Adipocyte (in vitro differentiated cells): ENCODE measurements around the gene HIRIP3.

Experiments used
- DNase-seq: peaks from one replicate; pipeline ENCODE4 v3.0.0-alpha.2; 2015; ENCODE audit warnings: low read depth
- H3K27me3 ChIP-seq: replicated peaks from 2 replicates; pipeline ENCODE4 v1.7.0; 2013; ENCODE audit warnings: mild to moderate bottlenecking, low read length, moderate library complexity; ENCODE audit not compliant: control insufficient read depth, insufficient read depth
- H3K36me3 ChIP-seq: 2 replicates; pipeline ENCODE4 v1.7.0; 2013; ENCODE audit warnings: low read length, mild to moderate bottlenecking, moderate library complexity; ENCODE audit not compliant: control insufficient read depth, insufficient read depth, severe bottlenecking
- H3K4me1 ChIP-seq: 2 replicates; pipeline ENCODE4 v1.7.0; 2013; ENCODE audit warnings: mild to moderate bottlenecking, low read length, moderate library complexity; ENCODE audit not compliant: control insufficient read depth, insufficient read depth
- H3K4me3 ChIP-seq: 2 replicates; pipeline ENCODE4 v1.7.0; 2013; ENCODE audit warnings: mild to moderate bottlenecking, low read length, moderate library complexity
- H3K9ac ChIP-seq: 2 replicates; pipeline ENCODE4 v1.7.0; 2013; ENCODE audit warnings: mild to moderate bottlenecking, low read length, moderate library complexity
- H3K9me3 ChIP-seq: 2 replicates; pipeline ENCODE4 v1.7.0; 2013; ENCODE audit warnings: mild to moderate bottlenecking, low read length, moderate library complexity; ENCODE audit not compliant: control insufficient read depth

Gene HIRIP3

DNA sequence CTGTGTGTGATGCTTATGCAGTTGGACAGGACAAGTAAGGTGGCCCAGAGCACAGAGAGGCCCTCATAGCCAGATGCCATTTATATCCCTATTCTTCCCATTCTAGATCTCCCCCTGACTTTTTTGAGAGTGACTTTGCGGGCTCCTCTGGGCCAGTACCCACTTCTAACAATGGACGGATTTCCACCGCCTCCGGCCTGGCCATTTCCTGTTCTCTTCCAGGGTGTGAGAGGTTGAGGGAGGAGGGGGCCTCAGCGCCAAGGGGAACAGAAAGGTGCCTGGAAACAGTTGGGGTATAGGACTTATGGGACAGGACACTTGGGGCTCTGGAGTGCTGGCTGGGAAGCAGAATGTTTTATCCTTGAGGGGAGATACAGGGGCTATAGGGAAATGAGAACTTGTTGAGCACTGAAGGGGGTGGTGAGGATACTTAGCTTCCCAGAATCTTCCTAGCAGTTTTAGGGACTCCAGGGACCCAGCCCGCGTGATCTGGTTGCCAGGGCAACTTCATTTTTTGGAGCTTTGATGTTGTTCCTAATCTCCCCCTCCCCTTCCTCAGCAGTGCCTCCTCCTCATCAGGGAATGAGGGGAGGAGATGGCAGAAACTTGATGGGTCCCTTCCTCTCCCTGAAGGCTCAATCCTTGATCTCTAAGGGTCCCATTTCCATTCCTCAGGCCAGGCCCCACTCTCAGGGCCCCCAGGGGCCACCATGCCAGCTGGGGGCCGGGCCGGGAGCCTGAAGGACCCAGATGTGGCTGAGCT is 18.2 kb downstream of the HIRIP3 start:
- no peaks in the 10 kb centered on the region for H3K9me3 ChIP-seq
- H3K4me1 ChIP-seq = peaks cover 26% of the 10 kb centered on the region
- no peak overlapping the region for H3K9ac ChIP-seq
- H3K4me3 ChIP-seq = peak overlapping the region; percentile 96
- no peaks in the 10 kb centered on the region for H3K27me3 ChIP-seq
- H3K36me3 ChIP-seq = peaks cover 51% of the 10 kb centered on the region
- DNase-seq = no peak

DNA sequence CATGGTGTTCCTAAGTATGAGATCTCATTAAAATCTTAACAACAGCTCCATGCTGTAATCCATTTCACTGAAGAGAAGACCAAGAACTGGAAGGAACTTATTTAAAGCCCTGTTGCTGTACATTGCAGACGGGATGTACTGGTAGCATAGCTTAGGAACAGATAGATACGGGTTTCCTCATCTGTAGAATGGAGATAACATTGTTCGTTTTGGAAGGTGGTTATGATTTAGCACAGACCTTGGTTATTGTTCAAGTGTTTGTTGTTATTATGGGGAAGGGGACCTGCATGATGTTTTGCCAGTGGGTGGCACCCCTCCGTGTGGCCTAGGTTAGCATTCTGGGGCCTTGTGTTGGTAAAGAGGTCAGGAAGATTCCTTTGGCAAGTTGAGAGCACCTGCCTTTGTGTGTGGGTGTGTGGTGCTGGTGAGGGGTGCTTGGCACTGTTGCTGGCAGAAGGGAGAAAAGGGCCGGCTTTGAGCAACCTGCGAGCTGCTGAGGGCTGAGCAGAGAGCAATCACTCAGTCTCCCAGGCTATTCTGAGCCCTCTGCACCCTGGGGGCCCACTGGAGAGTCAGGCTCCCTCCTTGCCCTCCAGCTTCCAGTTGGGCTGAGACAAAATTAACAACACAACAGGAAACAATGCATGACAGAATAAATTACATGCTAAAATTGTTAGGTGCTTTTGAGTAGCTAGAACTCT is 19.5 kb downstream of the HIRIP3 start:
- Histone ChIP-seq H3K4me1 (peaks cover 26% of the 10 kb centered on the region), H3K36me3 (peaks cover 47% of the 10 kb centered on the region), H3K9ac (peak overlapping the region; percentile 51), H3K4me3 (peak overlapping the region; percentile 96), H3K9me3 (no peaks in the 10 kb centered on the region), H3K27me3 (no peaks in the 10 kb centered on the region)
- DNase-seq = peak; percentile 15

- no peaks in the 10 kb centered on the region for H3K27me3 ChIP-seq
- peaks cover 26% of the 10 kb centered on the region for H3K4me1 ChIP-seq
- no peaks in the 10 kb centered on the region for H3K9me3 ChIP-seq
- H3K36me3 ChIP-seq = peaks cover 39% of the 10 kb centered on the region
- no peak for DNase-seq
- H3K9ac ChIP-seq = peak overlapping the region; percentile 99
- H3K4me3 ChIP-seq = peak overlapping the region; percentile 96
These were observed 20.3 kb downstream of the HIRIP3 start for GRCh38 chr16:29975134-29975538.

DNA sequence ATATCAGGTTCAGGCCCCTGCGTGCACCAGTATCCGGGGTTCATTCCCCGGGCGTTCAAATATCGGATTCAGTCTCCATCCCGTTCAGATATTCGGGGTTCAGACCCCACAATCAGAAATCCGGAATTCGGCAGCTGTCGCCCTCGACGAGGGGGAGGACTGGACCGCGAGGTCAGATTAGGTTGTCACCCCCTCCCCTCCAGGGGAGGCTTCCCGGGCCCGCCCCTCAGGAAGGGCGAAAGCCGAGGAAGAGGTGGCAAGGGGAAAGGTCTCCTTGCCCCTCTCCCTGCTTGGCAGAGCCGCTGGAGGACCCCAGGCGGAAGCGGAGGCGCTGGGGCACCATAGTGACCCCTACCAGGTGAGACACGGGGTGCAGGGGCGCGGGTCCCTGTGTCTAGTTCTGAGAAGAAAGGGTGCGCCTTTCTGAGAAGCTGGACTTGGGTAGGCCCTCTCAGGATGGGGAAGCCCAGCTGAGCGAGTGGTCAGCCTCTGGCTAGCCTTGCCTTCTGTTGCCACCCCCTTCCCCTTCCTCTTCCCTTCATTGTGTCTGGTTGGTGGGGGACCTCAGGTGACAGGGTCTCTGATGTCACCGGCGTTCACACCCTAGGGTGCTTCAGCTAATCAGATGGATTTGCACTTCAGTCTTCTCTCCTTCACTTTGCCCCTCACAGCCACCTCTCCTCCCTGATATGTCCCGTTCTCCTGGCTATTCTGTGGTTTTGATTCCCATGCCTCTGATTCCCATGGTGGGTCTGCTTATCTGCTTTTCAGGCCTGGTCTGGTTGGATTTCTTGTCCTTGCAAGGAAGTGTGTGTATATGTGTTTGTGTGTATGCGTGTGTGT is 20.9 kb downstream of the HIRIP3 start:
- no peaks in the 10 kb centered on the region for H3K9me3 ChIP-seq
- peak; percentile 34 for DNase-seq
- peaks cover 26% of the 10 kb centered on the region for H3K4me1 ChIP-seq
- H3K4me3 ChIP-seq = peak overlapping the region; percentile 96
- H3K9ac ChIP-seq = peak overlapping the region; percentile 99
- H3K36me3 ChIP-seq = peaks cover 35% of the 10 kb centered on the region
- H3K27me3 ChIP-seq = no peaks in the 10 kb centered on the region

- Histone ChIP-seq H3K4me3 (peak within 1 kb of the TSS; percentile 96), H3K9ac (peak within 1 kb of the TSS; percentile 99), H3K27me3 (no peaks in the 10 kb centered on the region), H3K9me3 (no peaks in the 10 kb centered on the region), H3K4me1 (peaks cover 26% of the 10 kb centered on the region), H3K36me3 (peaks cover 32% of the 10 kb centered on the region)
- DNase-seq = peak; percentile 99
These were observed 21.8 kb downstream of the HIRIP3 start, which contains the start of gene TAOK2 for GRCh38 chr16:29973384-29974246. Gene TAOK2 (plus strand): TSS chr16:29973868. CDS start chr16:29977773, 3,905 bp downstream.

GRCh38 chr16:29972992-29973383 is 22.4 kb downstream of the HIRIP3 start:
- H3K36me3 ChIP-seq = peaks cover 32% of the 10 kb centered on the region
- no peaks in the 10 kb centered on the region for H3K27me3 ChIP-seq
- DNase-seq = no peak
- H3K9me3 ChIP-seq = no peaks in the 10 kb centered on the region
- H3K4me3 ChIP-seq = peak overlapping the region; percentile 32
- H3K4me1 ChIP-seq = peaks cover 26% of the 10 kb centered on the region
- no peak overlapping the region for H3K9ac ChIP-seq

- no peaks in the 10 kb centered on the region for H3K27me3 ChIP-seq
- H3K4me1 ChIP-seq = peaks cover 26% of the 10 kb centered on the region
- no peak for DNase-seq
- H3K9ac ChIP-seq = no peak overlapping the region
- no peak overlapping the region for H3K4me3 ChIP-seq
- no peaks in the 10 kb centered on the region for H3K9me3 ChIP-seq
- peaks cover 30% of the 10 kb centered on the region for H3K36me3 ChIP-seq
These were observed 22.9 kb downstream of the HIRIP3 start for GRCh38 chr16:29972500-29972899.

GRCh38 chr16:29971304-29971703 is 24.1 kb downstream of the HIRIP3 start:
- Histone ChIP-seq H3K36me3 (peaks cover 30% of the 10 kb centered on the region), H3K9ac (no peak overlapping the region), H3K4me1 (peaks cover 16% of the 10 kb centered on the region), H3K9me3 (no peaks in the 10 kb centered on the region), H3K27me3 (no peaks in the 10 kb centered on the region), H3K4me3 (no peak overlapping the region)
- no peak for DNase-seq

- no peaks in the 10 kb centered on the region for H3K27me3 ChIP-seq
- H3K9ac ChIP-seq = no peak overlapping the region
- no peak for DNase-seq
- H3K4me3 ChIP-seq = no peak overlapping the region
- peaks cover 30% of the 10 kb centered on the region for H3K36me3 ChIP-seq
- no peaks in the 10 kb centered on the region for H3K4me1 ChIP-seq
- no peaks in the 10 kb centered on the region for H3K9me3 ChIP-seq
These were observed 27.2 kb downstream of the HIRIP3 start for GRCh38 chr16:29968205-29968604.

DNA sequence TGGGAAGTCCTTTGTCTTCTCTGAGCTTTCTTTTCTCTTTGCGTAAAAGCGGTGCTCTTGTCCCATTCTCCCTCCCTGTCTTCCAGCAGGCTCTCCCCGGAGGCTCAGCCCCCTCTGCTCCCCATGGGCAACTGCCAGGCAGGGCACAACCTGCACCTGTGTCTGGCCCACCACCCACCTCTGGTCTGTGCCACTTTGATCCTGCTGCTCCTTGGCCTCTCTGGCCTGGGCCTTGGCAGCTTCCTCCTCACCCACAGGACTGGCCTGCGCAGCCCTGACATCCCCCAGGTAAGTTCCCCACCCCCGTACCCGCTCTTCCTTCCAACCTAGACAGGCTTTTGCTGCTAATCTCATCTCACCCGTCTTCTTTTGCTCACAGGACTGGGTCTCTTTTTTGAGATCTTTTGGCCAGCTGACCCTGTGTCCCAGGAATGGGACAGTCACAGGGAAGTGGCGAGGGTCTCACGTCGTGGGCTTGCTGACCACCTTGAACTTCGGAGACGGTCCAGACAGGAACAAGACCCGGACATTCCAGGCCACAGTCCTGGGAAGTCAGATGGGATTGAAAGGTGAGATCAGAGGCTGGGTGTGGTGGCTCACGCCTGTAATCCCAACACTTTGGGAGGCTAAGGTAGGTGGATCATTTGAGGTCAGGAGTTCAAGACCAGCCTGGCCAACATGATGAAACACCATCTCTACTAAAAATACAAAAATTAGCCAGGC is 32.2 kb downstream of the HIRIP3 start:
- Histone ChIP-seq H3K9ac (peak overlapping the region; percentile 100), H3K4me1 (peaks cover 14% of the 10 kb centered on the region), H3K36me3 (peaks cover 4% of the 10 kb centered on the region), H3K27me3 (no peaks in the 10 kb centered on the region), H3K9me3 (no peaks in the 10 kb centered on the region), H3K4me3 (peak overlapping the region; percentile 99)
- DNase-seq = no peak
